Upper lobe of left lung (tissue), 6 donors: ENCODE results near the gene HLA-DQB1. TPM values are rescaled to one million over a fixed set of nuclear protein-coding genes. Genes with fewer than 3 reads are reported as not detected.
A peak's percentile ranks its signal among the peaks of the same experiment; 100 is the strongest.

Source experiments
- ATAC-seq, 2 donors: fragments of 200-7000 bp; cut with Tn5 transposase; one replicate each; pipeline ENCODE4 v1.9.1; 2022; ENCODE audit warnings: mild to moderate bottlenecking in 2 of 2, moderate library complexity in 2 of 2; ENCODE audit not compliant: low FRiP score in 2 of 2
- DNase-seq, 2 donors: peaks; one replicate each; pipeline ENCODE4 v3.0.0-alpha.2; 2019 to 2020
- H3K27ac ChIP-seq, 4 donors: fragments of 200-600 bp; sonication (generic); one replicate each; pipeline ENCODE4 v1.5.1; 2016 to 2019
- H3K27me3 ChIP-seq, 4 donors: fragments of 200-600 bp; sonication (generic); one replicate each; pipeline ENCODE4 v1.5.1; 2017 to 2019
- H3K36me3 ChIP-seq, 4 donors: fragments of 200-600 bp; sonication (generic); one replicate each; pipeline ENCODE4 v1.5.1; 2016 to 2019
- H3K4me1 ChIP-seq, 4 donors: fragments of 200-600 bp; sonication (generic); one replicate each; pipeline ENCODE4 v1.5.1; 2018 to 2019
- H3K4me3 ChIP-seq, 4 donors: fragments of 200-600 bp; sonication (generic); one replicate each; pipeline ENCODE4 v1.5.1; 2017 to 2019; ENCODE audit warnings: mild to moderate bottlenecking in 2 of 4, moderate library complexity in 1 of 4
- H3K9me3 ChIP-seq, 4 donors: fragments of 200-600 bp; sonication (generic); one replicate each; pipeline ENCODE4 v1.5.1; 2018 to 2019
- EP300 ChIP-seq, 4 donors: sonication (generic); formaldehyde crosslinking; IDR thresholded peaks; one replicate each; pipeline ENCODE4 v1.5.1; 2017; ENCODE audit warnings: antibody characterized with exemption in 4 of 4, control low read depth in 2 of 4
- POLR2A ChIP-seq, 4 donors: fragments of 450-650 bp; IDR thresholded peaks; one replicate each; pipeline ENCODE4 v1.5.1; 2016 to 2017; ENCODE audit warnings: antibody characterized with exemption in 4 of 4, mild to moderate bottlenecking in 2 of 4
- POLR2AphosphoS5 ChIP-seq, 2 donors: sonication (generic); formaldehyde crosslinking; IDR thresholded peaks; one replicate each; pipeline ENCODE4 v1.5.1; 2017; ENCODE audit warnings: antibody characterized with exemption in 2 of 2
- WGBS, 2 donors: methylation state at CpG; one replicate each; pipeline ENCODE4 v1.1.5; 2017 to 2018; 5-methylcytosine and 5-hydroxymethylcytosine counted together
- total RNA-seq, 6 donors: library from RNA; depleted of rRNA in 4 of 6; stranded (reverse); fragments of >200 nt in 4 of 6; gene quantifications; one replicate each; pipeline versions ENCODE4 v1.1.0 to v1.2.1, GENCODE V29; 2016 to 2021
- TF ChIP-seq, protein P1 (sequence below), 6 experiments: fragments of 450-650 bp in 4 of 6; fragments of 200-600 bp in 2 of 6; sonication (generic) in 2 of 6; IDR thresholded peaks; one replicate each; pipeline ENCODE4 v1.5.1; 2016 to 2019; ENCODE audit warnings: antibody characterized with exemption in 6 of 6
- donor health status: DM: no; HTN: no; CAD: no; lungs with moderate emphysema.
- donor health status: DM: no; HTN: yes; CAD: no; lungs with severe emphysema.

HLA-DQB1 gene
- total RNA-seq, 6 donors from 2014 or later, result 1.0 to 154 (median 36.3) TPM

DNA sequence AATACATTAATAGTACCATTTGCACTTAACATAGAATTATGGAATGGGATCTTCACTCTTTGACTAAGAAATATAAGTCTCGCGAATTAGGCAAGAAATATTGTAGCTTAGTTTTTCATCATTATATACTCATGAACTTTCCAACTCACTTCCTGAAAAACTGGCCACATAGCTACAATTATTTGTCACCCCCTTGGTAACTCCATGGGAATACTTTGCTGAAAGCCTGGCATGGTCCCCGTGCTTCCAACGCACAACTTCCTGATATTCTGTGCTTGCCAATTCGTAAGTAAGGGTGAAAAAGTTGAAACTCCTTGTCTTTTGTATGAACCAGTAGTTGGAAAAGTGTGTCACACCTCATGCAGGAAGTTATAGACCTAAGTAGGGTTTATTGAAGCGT lies 53.0 kb downstream of the HLA-DQB1 start:
- Histone ChIP-seq H3K4me1 (peaks cover 0 to 5% (median 0%) of the 10 kb centered on the region in 4 donors), H3K27ac (no peak overlapping the region), H3K9me3 (peaks cover 0 to 6% (median 2%) of the 10 kb centered on the region in 4 donors), H3K27me3 (no peaks in the 10 kb centered on the region), H3K4me3 (no peak overlapping the region), H3K36me3 (no peaks in the 10 kb centered on the region)
- WGBS, 2 donors, result 3 to 53% methylated on average over 6 of the region's 6 CpGs
- no peak for ATAC-seq
- DNase-seq, result no peak
- TF ChIP-seq EP300 (IDR thresholded peaks at IDR 0.05), result no peak
- TF ChIP-seq, protein P1, sequence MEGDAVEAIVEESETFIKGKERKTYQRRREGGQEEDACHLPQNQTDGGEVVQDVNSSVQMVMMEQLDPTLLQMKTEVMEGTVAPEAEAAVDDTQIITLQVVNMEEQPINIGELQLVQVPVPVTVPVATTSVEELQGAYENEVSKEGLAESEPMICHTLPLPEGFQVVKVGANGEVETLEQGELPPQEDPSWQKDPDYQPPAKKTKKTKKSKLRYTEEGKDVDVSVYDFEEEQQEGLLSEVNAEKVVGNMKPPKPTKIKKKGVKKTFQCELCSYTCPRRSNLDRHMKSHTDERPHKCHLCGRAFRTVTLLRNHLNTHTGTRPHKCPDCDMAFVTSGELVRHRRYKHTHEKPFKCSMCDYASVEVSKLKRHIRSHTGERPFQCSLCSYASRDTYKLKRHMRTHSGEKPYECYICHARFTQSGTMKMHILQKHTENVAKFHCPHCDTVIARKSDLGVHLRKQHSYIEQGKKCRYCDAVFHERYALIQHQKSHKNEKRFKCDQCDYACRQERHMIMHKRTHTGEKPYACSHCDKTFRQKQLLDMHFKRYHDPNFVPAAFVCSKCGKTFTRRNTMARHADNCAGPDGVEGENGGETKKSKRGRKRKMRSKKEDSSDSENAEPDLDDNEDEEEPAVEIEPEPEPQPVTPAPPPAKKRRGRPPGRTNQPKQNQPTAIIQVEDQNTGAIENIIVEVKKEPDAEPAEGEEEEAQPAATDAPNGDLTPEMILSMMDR (IDR thresholded peaks at IDR 0.05), result no peak
- TF ChIP-seq POLR2A (IDR thresholded peaks at IDR 0.05), result no peak
- TF ChIP-seq POLR2AphosphoS5 (IDR thresholded peaks at IDR 0.05), result no peak

DNA sequence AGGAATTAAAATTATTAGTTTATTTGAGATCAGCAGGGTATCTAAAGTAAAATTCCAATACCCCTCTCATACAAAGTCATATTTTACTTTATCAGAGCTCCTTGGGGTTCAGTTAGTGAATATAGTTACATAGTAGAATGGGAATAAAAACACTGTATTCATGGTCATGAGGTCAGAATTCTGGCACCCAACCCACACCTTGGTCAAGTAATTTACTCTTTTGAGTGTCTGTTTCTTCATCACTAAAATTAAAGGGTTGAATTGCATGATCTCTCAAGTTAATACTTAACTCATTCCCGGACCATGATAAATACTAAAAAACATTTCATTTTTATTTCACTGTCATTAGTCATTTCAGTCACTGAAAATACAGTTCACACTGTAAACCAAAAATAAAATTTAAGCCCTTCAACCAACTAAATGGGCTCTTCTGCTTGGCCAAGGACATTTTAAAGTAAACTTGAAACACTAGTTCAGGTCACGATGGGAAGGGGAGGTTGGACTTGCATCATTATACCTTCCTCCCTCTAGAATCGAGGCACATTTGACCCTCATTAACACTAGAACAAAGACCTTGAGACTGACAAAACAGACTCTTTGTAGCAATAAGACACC lies 55.7 kb downstream of the HLA-DQB1 start:
- no peaks in the 10 kb centered on the region for H3K36me3 ChIP-seq
- peaks cover 0 to 5% (median 0%) of the 10 kb centered on the region in 4 donors for H3K4me1 ChIP-seq
- no peaks in the 10 kb centered on the region for H3K9me3 ChIP-seq
- TF ChIP-seq POLR2A (IDR thresholded peaks at IDR 0.05) (no peak), POLR2AphosphoS5 (IDR thresholded peaks at IDR 0.05) (no peak), EP300 (IDR thresholded peaks at IDR 0.05) (peak in 1 of 4 donors; percentile 9)
- TF ChIP-seq, protein P1 (IDR thresholded peaks at IDR 0.05), result no peak
- H3K27ac ChIP-seq, result peak overlapping the region; percentile 38 to 80 (median 78)
- DNase-seq (no peak), ATAC-seq (no peak)
- H3K27me3 ChIP-seq, result no peaks in the 10 kb centered on the region
- WGBS, 2 donors, result 23 to 36% methylated on average over 3 of the region's 3 CpGs
- no peak overlapping the region for H3K4me3 ChIP-seq

DNA sequence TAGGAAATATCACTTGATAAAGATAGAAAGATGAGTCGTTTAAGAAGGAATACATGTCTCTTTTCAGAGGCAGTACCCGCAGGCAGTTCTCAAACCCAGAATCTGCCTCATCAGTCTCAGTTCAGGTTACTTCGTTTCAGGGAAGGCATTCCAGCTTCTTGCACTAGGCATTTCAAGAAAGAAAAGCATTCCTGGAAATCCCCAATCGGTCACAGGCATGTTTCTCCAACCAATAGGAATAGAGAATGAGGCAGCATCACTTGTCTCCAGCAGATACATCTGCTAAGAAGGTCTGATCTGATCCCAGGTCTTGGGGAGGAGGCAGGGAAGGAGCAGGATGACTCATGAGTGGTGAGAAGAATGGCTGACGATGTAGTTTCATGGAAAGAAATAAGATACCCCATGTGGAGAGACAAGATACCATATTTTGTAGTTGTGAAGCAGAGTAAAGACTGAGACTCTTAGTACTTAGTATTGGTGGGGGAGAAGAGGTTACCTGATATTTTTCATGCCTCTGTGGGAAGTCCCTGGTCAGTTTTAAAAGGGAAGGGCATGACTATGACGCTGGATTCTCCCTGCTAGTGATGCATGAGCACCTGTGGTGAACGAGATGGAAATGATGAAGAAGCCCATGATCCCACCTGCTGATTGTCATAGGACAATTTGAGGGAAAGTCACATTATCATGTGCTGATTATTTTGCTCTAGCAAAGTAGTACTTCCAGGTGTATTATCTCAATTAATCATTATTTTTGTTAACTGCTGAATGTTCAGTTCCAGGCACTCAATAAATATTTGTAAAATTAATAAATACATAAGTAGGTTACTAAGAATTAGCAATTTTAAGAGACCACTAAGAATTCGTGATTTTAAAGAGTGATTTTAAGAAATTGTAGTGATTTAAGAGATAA lies 56.5 kb downstream of the HLA-DQB1 start:
- Histone ChIP-seq H3K4me3 (peak overlapping the region in 2 of 4 donors; percentile 21 to 25), H3K27ac (peak overlapping the region; percentile 67 to 80 (median 78)), H3K27me3 (no peaks in the 10 kb centered on the region), H3K4me1 (peaks cover 0 to 5% (median 0%) of the 10 kb centered on the region in 4 donors), H3K9me3 (no peaks in the 10 kb centered on the region), H3K36me3 (no peaks in the 10 kb centered on the region)
- TF ChIP-seq POLR2A (IDR thresholded peaks at IDR 0.05) (peak in 1 of 4 donors; percentile 30), EP300 (IDR thresholded peaks at IDR 0.05) (no peak), POLR2AphosphoS5 (IDR thresholded peaks at IDR 0.05) (peak in 1 of 2 donors; percentile 27)
- TF ChIP-seq, protein P1 (IDR thresholded peaks at IDR 0.05), result no peak
- ATAC-seq, result peak; percentile 97 to 98
- DNase-seq, result peak in 1 of 2 donors; percentile 82
- WGBS, 2 donors, result 11 to 16% methylated on average over 8 of the region's 8 CpGs

Other genes starting within 250 kb of the HLA-DQB1 start
- gene HLA-DRA, start 226.8 kb downstream of the HLA-DQB1 start, total RNA-seq, result 1,000 to 10,000 TPM in 3 of 6 donors, 100 to 1,000 TPM in 3; 202 to 2,231 (median 1,304) TPM
- gene HLA-DRB5, start 136.4 kb downstream of the HLA-DQB1 start, total RNA-seq, result 100 to 1,000 TPM in 3 of 6 donors, 10 to 100 TPM in 2, 1 to 10 TPM in 1; 7.3 to 329 (median 143) TPM
- 1,000 to 10,000 TPM in 1 of 6 donors, 100 to 1,000 TPM in 5; 133 to 1,304 (median 370) TPM for gene HLA-DRB1, start 76.8 kb downstream of the HLA-DQB1 start, total RNA-seq
- 100 to 1,000 TPM in 4 of 6 donors, 1 to 10 TPM in 1, not detected in 1; 7.8 to 476 (median 122) TPM for gene HLA-DQA1, start 29.3 kb downstream of the HLA-DQB1 start, total RNA-seq
- gene HLA-DQA2, start 74.7 kb upstream of the HLA-DQB1 start, total RNA-seq, result 10 to 100 TPM in 2 of 6 donors, 1 to 10 TPM in 3, not detected in 1; 1.4 to 52.6 (median 4.4) TPM
- gene HLA-DQB2, start 96.9 kb upstream of the HLA-DQB1 start, total RNA-seq, result 10 to 100 TPM in 3 of 6 donors, 1 to 10 TPM in 2, not detected in 1; 1.6 to 86.9 (median 16.5) TPM
- 10 to 100 TPM in 1 of 6 donors, 1 to 10 TPM in 5; 1.3 to 15.2 (median 3.7) TPM for gene HLA-DOB, start 150.3 kb upstream of the HLA-DQB1 start, total RNA-seq
- gene TAP2, start 172.1 kb upstream of the HLA-DQB1 start, total RNA-seq, result 100 to 1,000 TPM in 2 of 6 donors, 10 to 100 TPM in 4; 17.6 to 266 (median 62.1) TPM
- gene PSMB8, start 177.4 kb upstream of the HLA-DQB1 start, total RNA-seq, result 100 to 1,000 TPM in 1 of 6 donors, 10 to 100 TPM in 5; 48.2 to 110 (median 71.7) TPM
- gene TAP1, start 187.0 kb upstream of the HLA-DQB1 start, total RNA-seq, result 10 to 100 TPM; 56.9 to 87.0 (median 69.8) TPM
- gene PSMB9, start 187.5 kb upstream of the HLA-DQB1 start, total RNA-seq, result 10 to 100 TPM; 34.4 to 85.9 (median 45.5) TPM